Frontal cortex (tissue), 4 donors: ENCODE data around the gene PNKD. TPM values are rescaled to one million over a fixed set of nuclear protein-coding genes. Genes with fewer than 3 reads are reported as not detected.

Experiments used
- DNase-seq, 2 donors: peaks; one replicate each; pipeline ENCODE4 v3.0.0; 2012; ENCODE audit warnings: low spot score in 2 of 2
- FAIRE-seq: peaks from 2 replicates; lab custom pipeline; 2012; peaks lifted over from hg19 to GRCh38; lab: Jason Lieb, UNC
- small RNA-seq: library from RNA; depleted of rRNA; stranded (forward); fragments of <200 nt; gene quantifications from one replicate; pipeline ENCODE3, GENCODE V24; 2014
- total RNA-seq: library from RNA; depleted of rRNA; stranded (reverse); fragments of >200 nt; gene quantifications from one replicate; pipeline ENCODE4 v1.2.3, GENCODE V29; 2014
- donor health status: control.
- donor health status: control.
- donor health status: control.

PNKD gene
- total RNA-seq, 1 donor from 2014 or later: 15.1 TPM

GRCh38 chr2:218391202-218391601 lies 120.9 kb downstream of the PNKD start:
- FAIRE-seq (no peak), DNase-seq (no peak)

- DNase-seq (no peak), FAIRE-seq (no peak)
These were observed 122.1 kb downstream of the PNKD start for GRCh38 chr2:218392459-218392858.

- DNase-seq: no peak
- FAIRE-seq: no peak
These were observed 122.7 kb downstream of the PNKD start for GRCh38 chr2:218392891-218393462.

- DNase-seq: no peak
- no peak for FAIRE-seq
These were observed 123.5 kb downstream of the PNKD start for GRCh38 chr2:218393750-218394290.

- no peak for DNase-seq
- FAIRE-seq: no peak
These were observed 124.2 kb downstream of the PNKD start for GRCh38 chr2:218394298-218395089.

- no peak for FAIRE-seq
- no peak for DNase-seq
These were observed 124.7 kb downstream of the PNKD start for GRCh38 chr2:218395090-218395444.

GRCh38 chr2:218395456-218395825 lies 125.1 kb downstream of the PNKD start:
- FAIRE-seq: no peak

GRCh38 chr2:218395826-218396687 lies 125.7 kb downstream of the PNKD start:
- FAIRE-seq (no peak), DNase-seq (peak; percentile 90 to 92)

More at GRCh38 chr2:218395456-218395825, 125.1 kb downstream of the PNKD start:
- DNase-seq: no peak

Small RNAs within 50 kb of the gene (small RNA-seq; reads per million reads assigned to genes)
- gene MIR6810: not detected

Other genes starting within 250 kb of the PNKD start
- not detected for gene RUFY4, start 201.3 kb upstream of the PNKD start, total RNA-seq
- under 0.01 TPM for gene CXCR2, start 144.5 kb upstream of the PNKD start, total RNA-seq
- under 0.01 TPM for gene CXCR1, start 103.6 kb upstream of the PNKD start, total RNA-seq
- gene ARPC2, start 53.3 kb upstream of the PNKD start, total RNA-seq: 139 TPM
- not detected for gene GPBAR1, start 9.5 kb upstream of the PNKD start, total RNA-seq
- 98.2 TPM for gene AAMP, start 382 bp upstream of the PNKD start, total RNA-seq
- 9.4 TPM for gene TMBIM1, start 22.0 kb downstream of the PNKD start, total RNA-seq
- gene CATIP, start 86.3 kb downstream of the PNKD start, total RNA-seq: not detected
- gene SLC11A1, start 111.8 kb downstream of the PNKD start, total RNA-seq: 0.82 TPM
- gene CTDSP1, start 129.3 kb downstream of the PNKD start, total RNA-seq: 7.7 TPM
- gene VIL1, start 148.6 kb downstream of the PNKD start, total RNA-seq: not detected